SK-N-SH (cell line): ENCODE data around the gene STKLD1. TPM values are rescaled to one million over a fixed set of nuclear protein-coding genes. Genes with fewer than 3 reads are reported as not detected.

Experiments used
- CTCF ChIA-PET: fragments of 300-600, 350-600 bp; formaldehyde crosslinking; extraction: SDS; loops from one replicate; lab custom pipeline; 2021; lab: Yijun Ruan, JAX
- POLR2A ChIA-PET: fragments of 350-600 bp; sonication (Branson Sonifier 250); formaldehyde crosslinking; extraction: SDS; loops from one replicate; lab custom pipeline; 2020; ENCODE audit warnings: antibody characterized with exemption, inconsistent platforms; lab: Yijun Ruan, JAX
- DNase-seq: peaks from one replicate; pipeline ENCODE4 v3.0.0; 2012
- H2AFZ ChIP-seq: fragments of 200-600 bp; sonication (generic); 2 replicates; pipeline ENCODE4 v1.8.1; 2016; ENCODE audit warnings: antibody characterized with exemption, mild to moderate bottlenecking, low read depth
- H3F3A ChIP-seq: fragments of 200-600 bp; sonication (generic); replicated peaks from 2 replicates; pipeline ENCODE3; 2016; ENCODE audit warnings: antibody characterized with exemption, mild to moderate bottlenecking; ENCODE audit not compliant: insufficient read depth
- H3K27ac ChIP-seq, 2 experiments: fragments of 200-500 bp in 1 of 2; fragments of 200-600 bp in 1 of 2; sonication (Bioruptor generic) in 1 of 2; sonication (generic), shearing (Covaris generic) in 1 of 2; 2 replicates each; pipeline versions ENCODE4 v1.5.1 to v1.6.1; 2014 to 2016; ENCODE audit warnings: low read depth in 2 of 2, inconsistent platforms in 1 of 2, low read length in 1 of 2, mild to moderate bottlenecking in 1 of 2, mixed read lengths in 1 of 2
- H3K27me3 ChIP-seq: fragments of 200-600 bp; sonication (generic), shearing (Covaris generic); 2 replicates; pipeline ENCODE4 v1.6.1; 2016; ENCODE audit warnings: mixed run types; ENCODE audit not compliant: insufficient read depth
- H3K36me3 ChIP-seq, 2 experiments: fragments of 200-500 bp in 1 of 2; fragments of 200-600 bp in 1 of 2; sonication (Bioruptor generic) in 1 of 2; sonication (generic) in 1 of 2; replicated peaks in 1 of 2; 2 replicates each; pipeline versions ENCODE3 to v1.5.1; 2014 to 2016; ENCODE audit warnings: low read length in 1 of 2, mild to moderate bottlenecking in 1 of 2; ENCODE audit not compliant: insufficient read depth in 2 of 2, control insufficient read depth in 1 of 2
- H3K4me1 ChIP-seq, 2 experiments: fragments of 200-500 bp in 1 of 2; fragments of 200-600 bp in 1 of 2; sonication (Bioruptor generic) in 1 of 2; sonication (generic), shearing (Covaris generic) in 1 of 2; 2 replicates each; pipeline versions ENCODE4 v1.5.1 to v1.6.1; 2014 to 2016; ENCODE audit warnings: low read depth in 1 of 2, low read length in 1 of 2, mixed run types in 1 of 2; ENCODE audit not compliant: insufficient read depth in 2 of 2, control insufficient read depth in 1 of 2
- H3K4me2 ChIP-seq: fragments of 200-600 bp; sonication (generic), shearing (Covaris generic); 2 replicates; pipeline ENCODE4 v1.6.1; 2017; ENCODE audit warnings: mixed run types
- H3K4me3 ChIP-seq, 2 experiments: fragments of 200-500 bp in 1 of 2; fragments of 200-600 bp in 1 of 2; sonication (Bioruptor generic) in 1 of 2; sonication (generic), shearing (Covaris generic) in 1 of 2; 2 replicates each; pipeline versions ENCODE4 v1.5.1 to v1.8.1; 2014 to 2016; ENCODE audit warnings: low read depth in 2 of 2, inconsistent platforms in 1 of 2, low read length in 1 of 2, mild to moderate bottlenecking in 1 of 2, mixed read lengths in 1 of 2, moderate library complexity in 1 of 2
- H3K79me2 ChIP-seq: fragments of 200-600 bp; sonication (generic); 2 replicates; pipeline ENCODE4 v1.8.1; 2017; ENCODE audit warnings: mild to moderate bottlenecking; ENCODE audit not compliant: insufficient read depth
- H3K9ac ChIP-seq: fragments of 200-600 bp; sonication (generic); 2 replicates; pipeline ENCODE4 v1.6.1; 2017; ENCODE audit warnings: mixed run types
- H3K9me2 ChIP-seq: fragments of 200-600 bp; sonication (generic); 2 replicates; pipeline ENCODE4 v1.6.1; 2017; ENCODE audit warnings: mixed run types
- H3K9me3 ChIP-seq: fragments of 200-600 bp; sonication (generic); 2 replicates; pipeline ENCODE4 v1.6.1; 2017; ENCODE audit warnings: mixed run types, mild to moderate bottlenecking, moderate library complexity
- H4K20me1 ChIP-seq: fragments of 200-600 bp; sonication (generic); 2 replicates; pipeline ENCODE4 v1.6.1; 2017; ENCODE audit warnings: mild to moderate bottlenecking, mixed run types; ENCODE audit not compliant: insufficient read depth
- CHD2 ChIP-seq: fragments of 150-350 bp; IDR thresholded peaks from 2 replicates; pipeline ENCODE4 v1.6.1; 2018; ENCODE audit warnings: low read length; ENCODE audit not compliant: partially characterized antibody
- EP300 ChIP-seq, 2 experiments: IDR thresholded peaks; 2 replicates each; pipeline versions ENCODE4 v1.4.0 to v1.6.1; 2012; ENCODE audit warnings: borderline replicate concordance in 1 of 2, low read depth in 1 of 2, low read length in 1 of 2
- EZH2phosphoT487 ChIP-seq: fragments of 200-600 bp; sonication (generic); IDR thresholded peaks from 2 replicates; pipeline ENCODE4 v1.6.1; 2017; ENCODE audit warnings: low read depth, mixed run types, mild to moderate bottlenecking, antibody characterized with exemption, moderate library complexity, borderline replicate concordance
- FOSL2 ChIP-seq: IDR thresholded peaks from 2 replicates; pipeline ENCODE4 v1.4.0; 2012; ENCODE audit warnings: low read depth, mild to moderate bottlenecking, moderate library complexity, borderline replicate concordance
- JUND ChIP-seq: IDR thresholded peaks from 2 replicates; pipeline ENCODE4 v1.4.0; 2012
- MEF2A ChIP-seq: IDR thresholded peaks from 2 replicates; pipeline ENCODE4 v1.4.0; 2012; ENCODE audit warnings: low read depth, borderline replicate concordance
- MXI1 ChIP-seq: IDR thresholded peaks from 2 replicates; pipeline ENCODE4 v1.6.1; 2012; ENCODE audit warnings: mild to moderate bottlenecking, low read depth, low read length, improper control_type of control experiment
- NFIC ChIP-seq: IDR thresholded peaks from 2 replicates; pipeline ENCODE4 v1.4.0; 2012; ENCODE audit warnings: borderline replicate concordance
- NRF1 ChIP-seq: IDR thresholded peaks from 2 replicates; pipeline ENCODE4 v1.6.1; 2012; ENCODE audit warnings: low read depth, mild to moderate bottlenecking, low read length
- POLR2AphosphoS5 ChIP-seq: IDR thresholded peaks from 2 replicates; pipeline ENCODE4 v1.6.1; 2012; ENCODE audit warnings: low read depth, low read length
- RAD21 ChIP-seq: IDR thresholded peaks from 2 replicates; pipeline ENCODE4 v1.6.1; 2012; ENCODE audit warnings: mild to moderate bottlenecking, low read length
- RCOR1 ChIP-seq: fragments of 150-350 bp; IDR thresholded peaks from 2 replicates; pipeline ENCODE4 v1.6.1; 2017; ENCODE audit warnings: antibody characterized with exemption, low read length
- RXRA ChIP-seq: IDR thresholded peaks from 2 replicates; pipeline ENCODE4 v1.4.0; 2012; ENCODE audit warnings: low read depth, mild to moderate bottlenecking, borderline replicate concordance
- TAF1 ChIP-seq: IDR thresholded peaks from 2 replicates; pipeline ENCODE4 v1.6.1; 2012; ENCODE audit warnings: low read depth, mild to moderate bottlenecking, low read length, moderate library complexity, borderline replicate concordance
- WGBS: methylation state at CpG from one replicate; pipeline ENCODE4 v1.1.6; 2017; ENCODE audit warnings: low lambda C conversion rate; 5-methylcytosine and 5-hydroxymethylcytosine counted together
- polyA plus RNA-seq, 3 experiments: library from polyadenylated mRNA; depleted of rRNA; stranded (reverse); fragments of >200 nt; gene quantifications; 2 replicates each; pipeline ENCODE4 v1.2.3, GENCODE V29; 2012
- TF ChIP-seq, protein P1 (sequence below): IDR thresholded peaks from 2 replicates; pipeline ENCODE4 v1.4.0; 2012; ENCODE audit warnings: low read depth, borderline replicate concordance
- TF ChIP-seq, protein P2 (sequence below): IDR thresholded peaks from 2 replicates; pipeline ENCODE4 v1.4.0; 2012; ENCODE audit warnings: low read depth
- TF ChIP-seq, protein P3 (sequence below): IDR thresholded peaks from 2 replicates; pipeline ENCODE4 v1.4.0; 2012; ENCODE audit warnings: low read depth, borderline replicate concordance
- TF ChIP-seq, protein P4 (sequence below): IDR thresholded peaks from 2 replicates; pipeline ENCODE4 v1.6.1; 2012; ENCODE audit warnings: mild to moderate bottlenecking, low read depth, low read length, moderate library complexity

Gene STKLD1
- polyA plus RNA-seq, 1 of the 3 experiments (the other 2 are of a cell fraction) = 2.3 TPM

DNA sequence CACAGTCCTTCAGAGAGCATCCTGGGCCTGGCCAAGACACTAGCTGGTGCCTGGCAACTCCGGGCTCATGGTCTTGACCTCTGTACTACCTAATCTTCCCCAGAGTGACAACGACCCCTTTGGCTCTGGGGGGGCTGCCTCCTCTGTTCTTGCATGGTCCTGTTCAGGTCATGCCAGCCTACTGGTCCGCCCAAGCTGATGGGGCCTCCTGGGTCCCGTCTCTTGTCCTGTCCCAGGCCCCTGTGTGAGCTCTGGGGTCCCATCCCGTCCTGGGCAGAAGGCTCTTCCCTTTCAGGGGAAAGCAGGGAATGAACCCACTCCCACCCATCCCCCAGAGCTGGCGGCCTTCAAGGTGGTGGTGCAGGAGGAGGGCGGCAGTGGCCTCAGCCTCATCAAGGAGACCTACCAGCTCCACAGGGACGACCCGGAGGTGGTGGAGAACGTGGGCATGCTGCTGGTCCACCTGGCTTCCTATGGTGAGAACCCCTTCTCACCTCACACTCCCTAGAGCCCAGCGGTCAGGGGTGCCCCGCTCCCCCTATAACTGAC lies 28.4 kb downstream of the STKLD1 start (continued):
- TF ChIP-seq, protein P1, sequence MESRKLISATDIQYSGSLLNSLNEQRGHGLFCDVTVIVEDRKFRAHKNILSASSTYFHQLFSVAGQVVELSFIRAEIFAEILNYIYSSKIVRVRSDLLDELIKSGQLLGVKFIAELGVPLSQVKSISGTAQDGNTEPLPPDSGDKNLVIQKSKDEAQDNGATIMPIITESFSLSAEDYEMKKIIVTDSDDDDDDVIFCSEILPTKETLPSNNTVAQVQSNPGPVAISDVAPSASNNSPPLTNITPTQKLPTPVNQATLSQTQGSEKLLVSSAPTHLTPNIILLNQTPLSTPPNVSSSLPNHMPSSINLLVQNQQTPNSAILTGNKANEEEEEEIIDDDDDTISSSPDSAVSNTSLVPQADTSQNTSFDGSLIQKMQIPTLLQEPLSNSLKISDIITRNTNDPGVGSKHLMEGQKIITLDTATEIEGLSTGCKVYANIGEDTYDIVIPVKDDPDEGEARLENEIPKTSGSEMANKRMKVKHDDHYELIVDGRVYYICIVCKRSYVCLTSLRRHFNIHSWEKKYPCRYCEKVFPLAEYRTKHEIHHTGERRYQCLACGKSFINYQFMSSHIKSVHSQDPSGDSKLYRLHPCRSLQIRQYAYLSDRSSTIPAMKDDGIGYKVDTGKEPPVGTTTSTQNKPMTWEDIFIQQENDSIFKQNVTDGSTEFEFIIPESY = no peak
- TF ChIP-seq EZH2phosphoT487 (no peak), RXRA (no peak), MXI1 (no peak), RCOR1 (no peak), EP300 (IDR thresholded peaks at IDR 0.05; ENCODE audit: borderline replicate concordance in 1 of 2, low read depth in 1 of 2, low read length in 1 of 2) (no peak), JUND (no peak), NFIC (no peak), NRF1 (no peak), FOSL2 (no peak), TAF1 (no peak), RAD21 (no peak)

DNA sequence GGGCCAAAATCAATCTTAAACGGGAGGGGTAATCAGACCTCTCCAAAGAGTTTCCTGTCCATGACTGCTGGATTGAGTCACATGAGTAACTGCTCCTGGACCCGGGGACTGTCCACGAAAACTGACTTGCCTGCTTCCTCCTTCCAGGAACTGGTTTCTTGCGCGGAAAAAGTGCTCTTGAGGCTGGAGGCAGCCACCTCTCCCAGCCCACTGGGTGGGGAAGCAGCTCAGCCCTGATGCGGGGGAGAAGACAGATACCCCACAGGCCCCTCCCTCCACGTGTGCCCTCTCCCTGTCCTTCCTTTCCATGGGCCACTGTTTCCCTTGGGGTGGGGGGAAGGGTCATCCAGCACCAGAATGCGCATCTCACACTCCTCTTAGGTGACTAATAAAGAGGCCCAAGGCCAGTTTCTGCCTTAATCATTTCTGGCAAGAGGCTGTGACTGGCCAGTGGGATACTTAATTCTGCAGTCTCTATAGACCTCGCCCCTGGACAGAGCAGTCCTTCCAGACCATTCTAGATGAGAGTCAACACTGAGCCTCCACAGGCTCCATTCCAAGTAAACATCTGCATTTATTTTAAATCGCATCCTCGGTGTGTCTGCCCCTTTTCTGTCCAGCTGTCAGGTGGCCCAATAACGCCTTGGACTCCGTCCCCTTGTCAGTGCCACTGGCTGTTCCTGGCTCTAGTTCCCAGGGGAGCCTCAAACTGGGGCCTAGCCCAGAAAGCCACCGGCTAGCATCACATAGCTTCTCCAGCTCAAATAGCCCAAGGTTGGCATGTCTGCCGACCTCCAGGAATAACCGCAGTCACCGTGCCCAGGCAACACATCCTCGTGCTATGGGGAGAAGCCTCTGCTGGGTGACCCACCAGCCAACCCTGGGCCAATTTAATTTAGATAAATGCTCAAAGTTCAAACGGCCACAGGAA lies 29.6 kb downstream of the STKLD1 start:
- Histone ChIP-seq H3K9me3 (no peaks in the 10 kb centered on the region), H4K20me1 (no peaks in the 10 kb centered on the region), H3K27me3 (no peaks in the 10 kb centered on the region), H3F3A (peaks cover 4% of the 10 kb centered on the region), H2AFZ (no peak overlapping the region), H3K9me2 (no peaks in the 10 kb centered on the region), H3K4me3 (no peak overlapping the region), H3K4me2 (no peak overlapping the region), H3K27ac (no peak overlapping the region), H3K4me1 (no peaks in the 10 kb centered on the region), H3K9ac (no peak overlapping the region), H3K79me2 (no peaks in the 10 kb centered on the region), H3K36me3 (peaks cover 21 to 45% of the 10 kb centered on the region in 2 experiments)
- POLR2A ChIA-PET = no interaction called here
- 82% methylated on average over 14 of the region's 19 CpGs for whole genome bisulfite sequencing
- CTCF ChIA-PET = interaction anchor here (0.6 to 3.0 kb wide), 9 partner anchors 10 to 211 kb away, joined by 3 to 23 read pairs (median 4); partner anchors contain the start of genes REXO4 and STKLD1
- no peak for DNase-seq
- TF ChIP-seq EP300 (IDR thresholded peaks at IDR 0.05; ENCODE audit: borderline replicate concordance in 1 of 2, low read depth in 1 of 2, low read length in 1 of 2) (no peak), EZH2phosphoT487 (no peak), CHD2 (no peak), MEF2A (no peak), NFIC (no peak), TAF1 (no peak), POLR2AphosphoS5 (no peak)
- TF ChIP-seq, protein P2, sequence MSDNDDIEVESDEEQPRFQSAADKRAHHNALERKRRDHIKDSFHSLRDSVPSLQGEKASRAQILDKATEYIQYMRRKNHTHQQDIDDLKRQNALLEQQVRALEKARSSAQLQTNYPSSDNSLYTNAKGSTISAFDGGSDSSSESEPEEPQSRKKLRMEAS = no peak
- TF ChIP-seq, protein P1 = no peak
- TF ChIP-seq, protein P3, sequence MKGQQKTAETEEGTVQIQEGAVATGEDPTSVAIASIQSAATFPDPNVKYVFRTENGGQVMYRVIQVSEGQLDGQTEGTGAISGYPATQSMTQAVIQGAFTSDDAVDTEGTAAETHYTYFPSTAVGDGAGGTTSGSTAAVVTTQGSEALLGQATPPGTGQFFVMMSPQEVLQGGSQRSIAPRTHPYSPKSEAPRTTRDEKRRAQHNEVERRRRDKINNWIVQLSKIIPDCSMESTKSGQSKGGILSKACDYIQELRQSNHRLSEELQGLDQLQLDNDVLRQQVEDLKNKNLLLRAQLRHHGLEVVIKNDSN = no peak
- TF ChIP-seq, protein P4, sequence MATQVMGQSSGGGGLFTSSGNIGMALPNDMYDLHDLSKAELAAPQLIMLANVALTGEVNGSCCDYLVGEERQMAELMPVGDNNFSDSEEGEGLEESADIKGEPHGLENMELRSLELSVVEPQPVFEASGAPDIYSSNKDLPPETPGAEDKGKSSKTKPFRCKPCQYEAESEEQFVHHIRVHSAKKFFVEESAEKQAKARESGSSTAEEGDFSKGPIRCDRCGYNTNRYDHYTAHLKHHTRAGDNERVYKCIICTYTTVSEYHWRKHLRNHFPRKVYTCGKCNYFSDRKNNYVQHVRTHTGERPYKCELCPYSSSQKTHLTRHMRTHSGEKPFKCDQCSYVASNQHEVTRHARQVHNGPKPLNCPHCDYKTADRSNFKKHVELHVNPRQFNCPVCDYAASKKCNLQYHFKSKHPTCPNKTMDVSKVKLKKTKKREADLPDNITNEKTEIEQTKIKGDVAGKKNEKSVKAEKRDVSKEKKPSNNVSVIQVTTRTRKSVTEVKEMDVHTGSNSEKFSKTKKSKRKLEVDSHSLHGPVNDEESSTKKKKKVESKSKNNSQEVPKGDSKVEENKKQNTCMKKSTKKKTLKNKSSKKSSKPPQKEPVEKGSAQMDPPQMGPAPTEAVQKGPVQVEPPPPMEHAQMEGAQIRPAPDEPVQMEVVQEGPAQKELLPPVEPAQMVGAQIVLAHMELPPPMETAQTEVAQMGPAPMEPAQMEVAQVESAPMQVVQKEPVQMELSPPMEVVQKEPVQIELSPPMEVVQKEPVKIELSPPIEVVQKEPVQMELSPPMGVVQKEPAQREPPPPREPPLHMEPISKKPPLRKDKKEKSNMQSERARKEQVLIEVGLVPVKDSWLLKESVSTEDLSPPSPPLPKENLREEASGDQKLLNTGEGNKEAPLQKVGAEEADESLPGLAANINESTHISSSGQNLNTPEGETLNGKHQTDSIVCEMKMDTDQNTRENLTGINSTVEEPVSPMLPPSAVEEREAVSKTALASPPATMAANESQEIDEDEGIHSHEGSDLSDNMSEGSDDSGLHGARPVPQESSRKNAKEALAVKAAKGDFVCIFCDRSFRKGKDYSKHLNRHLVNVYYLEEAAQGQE = no peak
